Fibroblast of skin of right quadriceps (primary cell): ENCODE data around the gene PLCB1.
A peak's percentile ranks its signal among the peaks of the same experiment; 100 is the strongest.

Source experiments
- DNase-seq: peaks from one replicate; pipeline ENCODE4 v3.0.0-alpha.2; 2013

PLCB1 gene

GRCh38 chr20:8671370-8671961 is 539.4 kb downstream of the PLCB1 start:
- DNase-seq = no peak

- no peak for DNase-seq
Measured at GRCh38 chr20:8673116-8673515, 541.0 kb downstream of the PLCB1 start.

- DNase-seq = no peak
Measured at GRCh38 chr20:8675896-8676295, 543.8 kb downstream of the PLCB1 start.

GRCh38 chr20:8678098-8678776 is 546.2 kb downstream of the PLCB1 start:
- peak; percentile 24 for DNase-seq

GRCh38 chr20:8689337-8689736 is 557.3 kb downstream of the PLCB1 start:
- no peak for DNase-seq

GRCh38 chr20:8690074-8690473 is 558.0 kb downstream of the PLCB1 start:
- DNase-seq = no peak

GRCh38 chr20:8693709-8694108 is 561.6 kb downstream of the PLCB1 start:
- peak; percentile 89 for DNase-seq

GRCh38 chr20:8700756-8701155 is 568.7 kb downstream of the PLCB1 start:
- no peak for DNase-seq

- no peak for DNase-seq
Measured at GRCh38 chr20:8706961-8707700, 575.1 kb downstream of the PLCB1 start.

GRCh38 chr20:8709627-8710026 is 577.6 kb downstream of the PLCB1 start:
- peak; percentile 6 for DNase-seq

GRCh38 chr20:8711501-8711900 is 579.4 kb downstream of the PLCB1 start:
- no peak for DNase-seq

- no peak for DNase-seq
Measured at GRCh38 chr20:8714206-8714605, 582.1 kb downstream of the PLCB1 start.

GRCh38 chr20:8718279-8718678 is 586.2 kb downstream of the PLCB1 start:
- DNase-seq = no peak

GRCh38 chr20:8720089-8720488 is 588.0 kb downstream of the PLCB1 start:
- peak; percentile 8 for DNase-seq

GRCh38 chr20:8721098-8721497 is 589.0 kb downstream of the PLCB1 start:
- peak; percentile 63 for DNase-seq

- peak; percentile 69 for DNase-seq
Measured at GRCh38 chr20:8722277-8722928, 590.3 kb downstream of the PLCB1 start.

GRCh38 chr20:8723296-8723695 is 591.2 kb downstream of the PLCB1 start:
- no peak for DNase-seq

- no peak for DNase-seq
Measured at GRCh38 chr20:8724884-8725283, 592.8 kb downstream of the PLCB1 start.

GRCh38 chr20:8726460-8726859 is 594.4 kb downstream of the PLCB1 start:
- DNase-seq = no peak

GRCh38 chr20:8735014-8735413 is 602.9 kb downstream of the PLCB1 start:
- no peak for DNase-seq

GRCh38 chr20:8735674-8736073 is 603.6 kb downstream of the PLCB1 start:
- no peak for DNase-seq

- no peak for DNase-seq
Measured at GRCh38 chr20:8740265-8740664, 608.2 kb downstream of the PLCB1 start.

- peak; percentile 62 for DNase-seq
Measured at GRCh38 chr20:8744228-8744844, 612.3 kb downstream of the PLCB1 start.
